Mesenchymal stem cell (in vitro differentiated cells and primary cell): ENCODE data around the gene HDAC3.

Experiments used
- DNase-seq: peaks from one replicate; pipeline ENCODE4 v3.0.0-alpha.2; 2013
- H2AFZ ChIP-seq: one replicate; pipeline ENCODE4 v1.6.1; 2013; ENCODE audit warnings: low read depth, mild to moderate bottlenecking, control low read depth, inconsistent platforms, low read length, moderate library complexity
- H2AK5ac ChIP-seq: 2 replicates; pipeline ENCODE4 v1.6.1; 2013; ENCODE audit warnings: low read length, moderate library complexity, mild to moderate bottlenecking, inconsistent platforms; ENCODE audit not compliant: severe bottlenecking
- H2BK120ac ChIP-seq: one replicate; pipeline ENCODE4 v1.6.1; 2013; ENCODE audit warnings: low read depth, mild to moderate bottlenecking, inconsistent platforms, low read length, moderate library complexity
- H2BK12ac ChIP-seq, 2 experiments: one replicate each; pipeline ENCODE4 v1.6.1; 2013; ENCODE audit warnings: inconsistent platforms in 2 of 2, low read length in 2 of 2, mild to moderate bottlenecking in 2 of 2, moderate library complexity in 2 of 2, control low read depth in 1 of 2
- H2BK15ac ChIP-seq: one replicate; pipeline ENCODE4 v1.6.1; 2013; ENCODE audit warnings: mild to moderate bottlenecking, low read depth, inconsistent platforms; ENCODE audit not compliant: poor library complexity, severe bottlenecking
- H2BK5ac ChIP-seq: 2 replicates; pipeline ENCODE4 v1.6.1; 2013; ENCODE audit warnings: low read depth, mild to moderate bottlenecking, low read length, control low read depth, inconsistent platforms; ENCODE audit not compliant: poor library complexity, severe bottlenecking
- H3K14ac ChIP-seq, 2 experiments: one replicate each; pipeline ENCODE4 v1.6.1; 2013; ENCODE audit warnings: inconsistent platforms in 2 of 2, low read length in 2 of 2, control low read depth in 1 of 2, mild to moderate bottlenecking in 1 of 2, moderate library complexity in 1 of 2
- H3K18ac ChIP-seq, 2 experiments: one replicate each; pipeline ENCODE4 v1.6.1; 2013; ENCODE audit warnings: inconsistent platforms in 2 of 2, low read length in 2 of 2, control low read depth in 1 of 2, low read depth in 1 of 2, mild to moderate bottlenecking in 1 of 2
- H3K23ac ChIP-seq, 2 experiments: one replicate each; pipeline ENCODE4 v1.6.1; 2013; ENCODE audit warnings: inconsistent platforms in 2 of 2, low read length in 2 of 2, mild to moderate bottlenecking in 2 of 2, moderate library complexity in 2 of 2, control low read depth in 1 of 2
- H3K27ac ChIP-seq: 2 replicates; pipeline ENCODE4 v1.5.1; 2013; ENCODE audit warnings: mild to moderate bottlenecking, moderate library complexity, low read length, control low read depth, inconsistent platforms; ENCODE audit not compliant: poor library complexity, severe bottlenecking
- H3K27me3 ChIP-seq, 2 experiments: 2 replicates each; pipeline versions ENCODE4 v1.6.1 to v1.7.0; 2013; ENCODE audit warnings: low read length in 2 of 2, mild to moderate bottlenecking in 2 of 2, moderate library complexity in 2 of 2, control low read depth in 1 of 2, inconsistent platforms in 1 of 2; ENCODE audit not compliant: control insufficient read depth in 1 of 2, insufficient read depth in 1 of 2
- H3K36me3 ChIP-seq, 2 experiments: 2 replicates each; pipeline versions ENCODE4 v1.6.1 to v1.7.0; 2013; ENCODE audit warnings: low read length in 2 of 2, control low read depth in 1 of 2, inconsistent platforms in 1 of 2, low read depth in 1 of 2, mild to moderate bottlenecking in 1 of 2; ENCODE audit not compliant: insufficient read depth in 2 of 2, control insufficient read depth in 1 of 2
- H3K4ac ChIP-seq, 2 experiments: one replicate each; pipeline ENCODE4 v1.6.1; 2013; ENCODE audit warnings: inconsistent platforms in 2 of 2, low read length in 2 of 2, mild to moderate bottlenecking in 2 of 2, moderate library complexity in 2 of 2, control low read depth in 1 of 2, low read depth in 1 of 2
- H3K4me1 ChIP-seq: 2 replicates; pipeline ENCODE4 v1.6.1; 2013; ENCODE audit warnings: low read depth, low read length, control low read depth; ENCODE audit not compliant: control insufficient read depth, insufficient read depth
- H3K4me2 ChIP-seq: 2 replicates; pipeline ENCODE4 v1.6.1; 2013; ENCODE audit warnings: low read length, mild to moderate bottlenecking, inconsistent platforms; ENCODE audit not compliant: poor library complexity, severe bottlenecking
- H3K4me3 ChIP-seq, 2 experiments: 2 replicates each; pipeline versions ENCODE4 v1.5.1 to v1.7.0; 2013; ENCODE audit warnings: low read length in 2 of 2, mild to moderate bottlenecking in 2 of 2, control low read depth in 1 of 2, low read depth in 1 of 2; ENCODE audit not compliant: insufficient read depth in 1 of 2
- H3K79me1 ChIP-seq: replicated peaks from 2 replicates; pipeline ENCODE4 v1.6.1; 2013; ENCODE audit warnings: mild to moderate bottlenecking, control low read depth, low read length, inconsistent platforms; ENCODE audit not compliant: poor library complexity, severe bottlenecking
- H3K9ac ChIP-seq: 2 replicates; pipeline ENCODE4 v1.7.0; 2013; ENCODE audit warnings: mild to moderate bottlenecking, low read length, moderate library complexity
- H3K9me3 ChIP-seq: 2 replicates; pipeline ENCODE4 v1.7.0; 2013; ENCODE audit warnings: mild to moderate bottlenecking, low read length; ENCODE audit not compliant: control insufficient read depth
- H4K8ac ChIP-seq: one replicate; pipeline ENCODE4 v1.6.1; 2013; ENCODE audit warnings: inconsistent platforms, mild to moderate bottlenecking, low read length, moderate library complexity
- H4K91ac ChIP-seq: one replicate; pipeline ENCODE4 v1.6.1; 2013; ENCODE audit warnings: mild to moderate bottlenecking, low read length, inconsistent platforms
- WGBS: methylation state at CpG from one replicate; pipeline ENCODE4 v1.1.7; 2013; ENCODE audit warnings: mixed read lengths; 5-methylcytosine and 5-hydroxymethylcytosine counted together

Gene HDAC3

DNA sequence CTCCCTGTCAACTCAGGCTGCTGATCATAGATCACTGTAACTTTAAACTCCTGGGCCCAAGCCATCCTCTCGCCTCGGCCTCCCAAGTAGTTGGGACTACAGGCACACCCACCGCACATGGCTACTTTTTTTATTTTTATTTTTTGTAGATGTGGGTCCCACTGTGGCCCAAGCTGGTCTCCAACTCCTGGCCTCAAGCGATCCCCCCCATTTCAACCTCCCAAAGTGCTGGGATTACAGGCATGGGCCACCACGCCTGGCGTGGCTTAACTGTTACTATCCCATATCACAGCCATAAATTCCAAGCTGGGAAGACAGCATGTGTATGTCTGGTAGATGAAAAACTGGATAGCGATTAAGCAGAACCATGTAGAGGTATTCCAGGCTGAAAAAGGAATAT lies 1.0 kb downstream of the HDAC3 start:
- Histone ChIP-seq H2BK5ac (no peak overlapping the region), H2AK5ac (no peak overlapping the region), H3K4me1 (peaks cover 28% of the 10 kb centered on the region), H3K9me3 (no peaks in the 10 kb centered on the region), H3K23ac (no peak overlapping the region), H3K27ac (no peak overlapping the region), H3K4ac (no peak overlapping the region), H2AFZ (no peak overlapping the region), H3K9ac (peak overlapping the region; percentile 94), H3K4me3 (peak overlapping the region in 1 of 2 experiments; percentile 90), H3K14ac (no peak overlapping the region), H3K79me1 (peaks cover 23% of the 10 kb centered on the region), H3K18ac (no peak overlapping the region), H3K4me2 (peak overlapping the region; percentile 72), H4K8ac (no peak overlapping the region), H4K91ac (no peak overlapping the region), H2BK15ac (no peak overlapping the region), H3K36me3 (peaks cover 20 to 24% of the 10 kb centered on the region in 2 experiments), H2BK12ac (no peak overlapping the region), H2BK120ac (no peak overlapping the region), H3K27me3 (peaks cover 0 to 4% of the 10 kb centered on the region in 2 experiments)
- no CpG with 5 or more reads among the region's 7 CpGs for WGBS
- DNase-seq: no peak

DNA sequence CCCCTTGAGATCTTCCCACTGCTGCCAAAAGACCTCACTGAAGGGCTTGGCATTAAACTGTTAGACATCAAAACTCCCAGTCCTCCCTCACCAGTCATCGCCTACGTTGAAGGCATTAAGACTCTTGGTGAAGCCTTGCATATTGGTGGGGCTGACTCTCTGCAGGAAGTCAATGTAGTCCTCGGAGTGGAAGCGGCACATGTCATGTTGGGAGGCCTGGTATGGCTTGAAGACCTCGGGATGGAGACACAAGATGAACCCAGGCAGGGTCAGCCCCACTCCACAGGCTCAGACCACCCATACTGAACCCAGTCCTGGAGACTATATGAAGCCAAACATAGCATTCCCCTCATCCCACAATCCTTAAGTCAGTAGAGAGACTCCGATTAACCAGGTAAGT lies 1.9 kb downstream of the HDAC3 start:
- peaks cover 29% of the 10 kb centered on the region for H3K79me1 ChIP-seq
- peaks cover 15 to 33% of the 10 kb centered on the region in 2 experiments for H3K36me3 ChIP-seq
- no peak overlapping the region for H3K14ac ChIP-seq
- H3K27ac ChIP-seq: no peak overlapping the region
- no peak overlapping the region for H2BK5ac ChIP-seq
- H2BK15ac ChIP-seq: no peak overlapping the region
- 95% methylated on average over 6 of the region's 6 CpGs for WGBS
- H4K8ac ChIP-seq: no peak overlapping the region
- no peak overlapping the region for H3K4me2 ChIP-seq
- no peak overlapping the region for H3K9ac ChIP-seq
- peaks cover 27% of the 10 kb centered on the region for H3K4me1 ChIP-seq
- no peak overlapping the region for H2AK5ac ChIP-seq
- no peaks in the 10 kb centered on the region for H3K9me3 ChIP-seq
- H3K23ac ChIP-seq: no peak overlapping the region
- peaks cover 0 to 4% of the 10 kb centered on the region in 2 experiments for H3K27me3 ChIP-seq
- H3K4ac ChIP-seq: no peak overlapping the region
- no peak overlapping the region for H4K91ac ChIP-seq
- no peak overlapping the region for H2BK12ac ChIP-seq
- H2BK120ac ChIP-seq: no peak overlapping the region
- H3K4me3 ChIP-seq: no peak overlapping the region
- no peak overlapping the region for H2AFZ ChIP-seq
- no peak for DNase-seq
- H3K18ac ChIP-seq: no peak overlapping the region

DNA sequence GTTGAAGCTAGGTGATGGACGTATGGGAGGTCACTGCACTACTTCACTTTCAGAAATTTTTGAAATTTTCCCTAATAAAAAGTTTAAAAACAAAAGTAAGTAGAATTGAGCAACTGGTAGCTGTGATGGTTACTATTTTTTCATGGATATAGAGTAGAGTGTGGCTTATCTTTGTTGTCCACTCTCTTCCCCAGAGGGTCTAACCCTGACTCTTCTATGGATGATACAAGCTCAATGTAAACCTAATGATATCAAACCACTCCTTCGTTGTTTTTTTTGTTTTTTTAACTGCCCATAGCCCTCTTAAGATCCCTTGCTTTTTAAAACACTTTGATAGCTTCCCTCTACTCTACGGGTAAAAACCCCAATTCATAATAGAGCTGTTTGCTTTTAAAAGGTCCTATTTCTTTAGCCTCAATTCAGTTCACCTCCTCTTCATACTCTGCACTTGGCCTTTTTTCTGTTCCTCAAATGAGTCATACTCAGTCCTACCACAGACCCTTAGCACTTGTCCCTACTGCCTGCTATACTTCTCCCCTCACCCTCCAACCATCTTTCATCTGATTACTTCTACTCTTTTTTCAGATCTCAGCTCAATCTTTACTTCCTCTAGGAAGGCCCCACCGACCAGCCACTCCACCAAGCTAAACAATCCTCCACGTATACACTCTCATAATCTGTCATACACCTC lies 2.6 kb downstream of the HDAC3 start:
- peaks cover 17 to 40% of the 10 kb centered on the region in 2 experiments for H3K36me3 ChIP-seq
- WGBS: 94% methylated on average over 4 of the region's 5 CpGs
- no peak overlapping the region for H4K91ac ChIP-seq

DNA sequence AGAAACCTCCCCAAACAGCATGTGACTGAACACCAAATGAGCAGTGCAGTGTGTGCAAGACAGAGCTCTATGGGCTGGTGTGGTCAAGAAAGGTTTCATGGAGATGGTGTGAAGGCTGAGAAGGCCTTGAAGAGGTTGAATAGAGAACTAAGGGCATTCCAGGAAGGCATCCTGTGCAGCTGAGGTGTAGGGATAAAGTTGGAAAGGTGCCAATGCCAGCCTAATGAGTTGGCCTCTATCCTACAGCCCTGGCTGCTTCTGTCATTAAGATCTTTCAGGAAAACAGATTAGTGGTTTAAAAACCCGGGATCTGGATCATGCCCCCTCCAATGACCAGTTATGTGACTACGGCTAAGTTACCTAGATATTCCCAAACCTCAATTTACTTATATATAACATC lies 4.0 kb downstream of the HDAC3 start:
- no peak overlapping the region for H3K9ac ChIP-seq
- no peak overlapping the region for H2BK15ac ChIP-seq
- H3K23ac ChIP-seq: no peak overlapping the region
- no peak overlapping the region for H4K8ac ChIP-seq
- no peak overlapping the region for H3K14ac ChIP-seq
- no peaks in the 10 kb centered on the region for H3K27me3 ChIP-seq
- no peak for DNase-seq
- no peak overlapping the region for H3K27ac ChIP-seq
- H3K18ac ChIP-seq: no peak overlapping the region
- WGBS: 100% methylated on average over 1 of the region's 2 CpGs
- H3K4me1 ChIP-seq: peaks cover 17% of the 10 kb centered on the region
- no peak overlapping the region for H2BK5ac ChIP-seq
- H2AK5ac ChIP-seq: no peak overlapping the region
- no peak overlapping the region for H3K4me2 ChIP-seq
- no peak overlapping the region for H3K4ac ChIP-seq
- no peaks in the 10 kb centered on the region for H3K9me3 ChIP-seq
- no peak overlapping the region for H2BK12ac ChIP-seq
- peaks cover 36% of the 10 kb centered on the region for H3K79me1 ChIP-seq
- no peak overlapping the region for H2AFZ ChIP-seq
- H3K4me3 ChIP-seq: no peak overlapping the region
- H3K36me3 ChIP-seq: peaks cover 26 to 54% of the 10 kb centered on the region in 2 experiments
- no peak overlapping the region for H4K91ac ChIP-seq
- no peak overlapping the region for H2BK120ac ChIP-seq

More for the DNA sequence above, 2.6 kb downstream of the HDAC3 start:
- peaks cover 25% of the 10 kb centered on the region for H3K4me1 ChIP-seq
- H3K4me2 ChIP-seq: no peak overlapping the region
- H3K27ac ChIP-seq: no peak overlapping the region
- H3K79me1 ChIP-seq: peaks cover 35% of the 10 kb centered on the region
- no peak for DNase-seq
- H3K14ac ChIP-seq: no peak overlapping the region
- no peak overlapping the region for H3K23ac ChIP-seq
- no peak overlapping the region for H3K9ac ChIP-seq
- no peak overlapping the region for H2AK5ac ChIP-seq
- H3K4me3 ChIP-seq: no peak overlapping the region
- H2BK120ac ChIP-seq: no peak overlapping the region
- H2AFZ ChIP-seq: no peak overlapping the region
- no peak overlapping the region for H3K18ac ChIP-seq
- no peak overlapping the region for H3K4ac ChIP-seq
- H2BK15ac ChIP-seq: no peak overlapping the region
- H2BK5ac ChIP-seq: no peak overlapping the region
- H2BK12ac ChIP-seq: no peak overlapping the region
- H4K8ac ChIP-seq: no peak overlapping the region
- H3K27me3 ChIP-seq: peaks cover 0 to 4% of the 10 kb centered on the region in 2 experiments
- no peaks in the 10 kb centered on the region for H3K9me3 ChIP-seq
